T-helper 1 cell (primary cell): ENCODE measurements around the gene CTTN.
A peak's percentile ranks its signal among the peaks of the same experiment; 100 is the strongest.
"Not testable (repeated sequence)": the region's sequence is repeated elsewhere in the genome, so short reads cannot be mapped to it uniquely, and the experiment has no call there.

Experiments
- DNase-seq, 5 donors: peaks; one replicate each; pipeline ENCODE4 v3.0.0-alpha.2; 2012 to 2020

The CTTN gene

GRCh38 chr11:70381872-70382861 is 16.2 kb upstream of the CTTN start:
- DNase-seq: no peak

GRCh38 chr11:70383664-70384565 is 14.4 kb upstream of the CTTN start:
- no peak for DNase-seq

DNA sequence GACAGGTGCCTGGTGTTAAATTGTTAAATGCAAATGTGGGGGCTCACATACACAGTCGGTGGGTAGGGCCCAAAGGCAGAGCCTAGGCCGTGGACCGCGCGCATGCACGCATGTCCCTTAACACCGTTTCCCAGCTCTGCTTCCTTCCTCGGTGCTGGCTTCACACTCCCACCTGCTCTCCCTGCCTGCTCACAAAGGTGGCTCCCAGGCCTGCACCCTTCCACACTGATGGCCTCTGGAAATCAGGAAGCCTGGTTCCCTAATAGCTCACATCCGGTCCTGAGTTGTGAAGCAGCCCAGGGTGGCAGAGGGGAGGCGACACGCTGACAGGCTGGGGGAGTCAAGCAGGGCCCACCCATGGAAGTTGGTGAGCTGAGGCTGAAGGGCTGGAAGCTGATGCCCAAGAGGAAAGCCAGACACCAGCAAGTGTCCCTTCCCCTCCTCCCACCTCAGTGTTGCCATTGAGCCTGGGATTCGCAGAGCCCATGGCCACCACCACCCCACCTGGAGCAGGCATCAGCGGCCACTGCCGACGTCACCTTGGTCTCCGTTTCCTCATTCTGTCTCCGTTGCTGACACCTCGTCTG is 13.7 kb upstream of the CTTN start:
- no peak for DNase-seq

DNA sequence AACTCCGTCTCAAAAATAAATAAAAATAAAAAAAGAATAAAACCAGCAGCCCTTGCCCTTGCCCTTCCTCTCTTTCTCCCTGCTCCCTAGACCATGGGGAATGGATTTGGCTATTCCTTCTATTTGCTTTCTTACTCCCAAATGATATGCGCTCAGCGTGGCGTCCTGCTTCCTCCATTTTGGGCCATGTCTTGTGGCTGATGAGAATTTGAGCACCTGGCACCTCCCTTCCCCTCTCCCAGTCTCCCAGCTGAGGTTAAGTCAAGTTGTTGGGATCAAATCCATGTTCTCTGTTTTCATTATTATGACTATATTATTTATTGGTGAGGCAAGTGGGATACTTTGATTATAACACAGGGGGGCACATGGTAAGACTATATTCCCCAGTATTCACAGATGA is 10.8 kb upstream of the CTTN start:
- DNase-seq: no peak

GRCh38 chr11:70389201-70389600 is 9.1 kb upstream of the CTTN start:
- no peak for DNase-seq

DNA sequence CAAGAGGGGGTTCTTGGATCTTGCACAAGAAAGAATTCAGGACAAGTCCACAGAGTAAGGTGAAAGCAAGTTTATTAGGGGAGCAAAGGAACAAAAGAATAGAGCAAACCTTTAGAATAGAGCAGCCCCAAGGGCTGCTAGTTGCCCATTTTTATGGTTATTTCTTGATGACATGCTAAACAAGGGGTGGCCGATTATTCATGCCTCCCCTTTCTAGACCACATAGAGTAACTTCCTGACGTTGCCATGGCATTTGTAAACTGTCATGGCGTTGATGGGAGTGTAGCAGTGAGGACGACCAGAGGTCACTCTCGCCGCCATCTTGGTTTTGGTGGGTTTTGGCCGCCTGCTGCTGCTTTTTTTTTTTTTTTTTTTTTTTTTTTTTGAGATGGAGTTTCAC is 7.4 kb upstream of the CTTN start:
- DNase-seq: not testable (repeated sequence)

DNA sequence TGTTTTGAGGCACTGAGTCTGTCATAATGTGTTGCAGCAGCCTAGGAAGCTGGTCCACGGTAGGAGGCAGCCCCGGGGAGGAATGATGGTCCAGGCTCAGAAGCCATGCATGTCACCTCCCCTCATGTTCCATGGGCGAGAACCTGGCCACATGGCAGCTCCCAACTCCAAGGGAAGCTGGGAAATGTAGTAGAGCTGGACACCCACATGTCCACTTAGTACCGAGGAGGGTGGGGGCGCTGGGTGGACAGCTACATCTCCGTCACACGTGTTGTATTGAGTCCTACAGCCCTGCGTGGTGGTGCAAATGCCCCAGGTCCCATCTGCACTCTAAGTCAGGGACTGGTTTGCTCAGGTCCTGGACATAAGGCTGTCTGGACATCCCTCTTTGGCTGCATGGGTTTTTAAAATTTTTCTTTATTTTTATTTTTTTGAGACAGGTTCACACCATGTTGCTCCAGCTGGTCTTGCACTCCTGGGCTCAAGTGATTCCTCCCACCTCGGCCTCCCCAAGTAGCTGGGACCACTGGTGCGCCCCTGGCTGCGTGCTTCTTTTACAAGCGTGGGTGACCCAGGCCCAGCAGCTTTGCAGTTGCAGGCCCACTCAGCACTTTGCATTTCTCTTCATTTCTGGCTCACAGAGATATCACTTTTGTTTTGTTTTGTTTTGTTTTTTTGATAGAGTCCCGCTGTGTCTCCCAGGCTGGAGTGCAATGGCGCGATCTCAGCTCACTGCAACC is 3.9 kb upstream of the CTTN start:
- no peak for DNase-seq

DNA sequence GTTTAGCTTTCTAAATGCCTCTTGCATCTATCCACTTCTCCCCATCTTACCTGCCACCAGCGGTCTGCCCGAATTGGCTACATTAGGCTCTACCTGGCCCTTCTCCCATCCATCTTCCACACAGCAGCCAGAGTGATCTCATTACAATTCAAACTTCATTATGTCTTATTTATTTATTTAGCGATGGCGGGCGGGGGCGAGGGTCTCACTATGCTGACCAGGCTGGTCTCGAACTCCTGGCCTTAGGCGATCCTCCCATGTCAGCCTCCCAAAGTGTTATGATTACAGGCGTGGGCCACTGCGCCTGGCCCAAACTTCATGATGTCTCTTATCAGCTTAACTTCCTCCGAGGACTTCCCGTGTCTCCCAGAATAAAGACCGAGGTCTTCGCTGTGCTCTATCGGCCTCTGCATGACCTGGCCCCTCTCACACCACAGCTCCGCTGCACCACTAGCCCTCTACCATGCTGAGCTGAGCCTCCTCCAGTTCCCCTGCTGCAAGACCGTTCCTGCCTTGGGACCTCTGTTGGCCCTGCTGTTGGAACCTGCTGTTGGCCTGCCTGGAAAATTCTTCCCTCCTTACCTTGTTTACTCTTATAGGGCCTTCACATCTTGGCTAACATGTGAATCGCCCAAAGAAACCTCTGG is 870 bp upstream of the CTTN start:
- DNase-seq: no peak

- DNase-seq: no peak
Measured at GRCh38 chr11:70398834-70399680, 728 bp downstream of the CTTN start.

- DNase-seq: no peak
Measured at GRCh38 chr11:70399681-70400112, 1.4 kb downstream of the CTTN start.

- DNase-seq: no peak
Measured at GRCh38 chr11:70400643-70401042, 2.3 kb downstream of the CTTN start.

DNA sequence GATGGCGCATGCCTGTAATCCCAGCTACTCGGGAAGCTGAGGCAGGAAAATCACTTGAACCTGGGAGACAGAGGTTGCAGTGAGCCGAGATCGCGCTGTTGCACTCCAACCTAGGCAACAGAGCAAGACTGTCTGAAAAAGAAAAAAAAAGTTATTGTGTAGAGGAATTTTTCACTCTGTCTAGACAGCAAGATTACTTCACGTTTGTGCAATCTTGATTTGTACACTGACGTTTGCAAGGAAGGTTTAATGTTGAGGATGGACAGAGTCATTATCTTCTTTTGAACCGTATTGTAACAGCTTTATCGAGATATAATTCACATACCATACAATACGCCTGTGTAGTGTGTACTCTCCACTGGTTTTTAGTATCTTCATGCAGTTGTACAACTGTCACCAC is 3.7 kb downstream of the CTTN start:
- no peak for DNase-seq

DNA sequence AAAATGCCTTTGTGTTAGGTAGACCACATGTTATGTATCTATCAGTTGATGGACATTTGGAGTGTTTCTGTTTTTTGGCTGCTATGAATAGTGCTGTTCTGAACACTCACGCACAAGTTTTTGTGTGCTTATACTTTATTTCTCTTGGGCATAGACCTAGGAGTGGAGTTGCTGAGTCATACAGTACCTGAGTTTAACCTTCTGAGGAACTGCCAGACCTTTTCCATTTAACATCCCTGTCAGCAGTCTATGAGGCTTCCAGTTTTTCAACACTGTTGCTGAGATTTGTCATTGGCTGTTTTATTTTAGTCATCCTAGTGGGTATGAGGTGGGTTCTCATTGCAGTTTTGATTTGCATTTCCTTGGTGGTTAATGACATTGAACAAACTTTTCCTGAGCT is 4.4 kb downstream of the CTTN start:
- no peak for DNase-seq

DNA sequence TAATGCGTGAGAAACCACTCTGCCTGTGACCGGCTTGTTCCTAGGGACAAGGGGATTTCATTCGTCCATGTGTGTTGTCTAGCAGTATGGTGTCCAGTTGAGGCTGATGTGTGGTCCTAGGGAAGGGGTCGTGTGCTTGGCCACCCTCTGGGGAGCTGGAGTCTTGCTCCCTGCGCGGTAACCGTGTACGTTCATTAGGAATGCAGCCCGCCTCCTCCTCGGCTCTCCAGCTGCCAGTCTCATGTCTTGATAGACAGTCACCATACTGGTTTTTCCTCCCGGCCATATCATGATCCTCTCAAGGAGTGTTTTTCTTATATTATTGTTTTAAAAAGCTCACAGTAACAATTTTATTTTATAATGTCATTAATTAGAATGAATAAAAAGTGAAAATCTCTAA is 5.9 kb downstream of the CTTN start:
- no peak for DNase-seq

DNA sequence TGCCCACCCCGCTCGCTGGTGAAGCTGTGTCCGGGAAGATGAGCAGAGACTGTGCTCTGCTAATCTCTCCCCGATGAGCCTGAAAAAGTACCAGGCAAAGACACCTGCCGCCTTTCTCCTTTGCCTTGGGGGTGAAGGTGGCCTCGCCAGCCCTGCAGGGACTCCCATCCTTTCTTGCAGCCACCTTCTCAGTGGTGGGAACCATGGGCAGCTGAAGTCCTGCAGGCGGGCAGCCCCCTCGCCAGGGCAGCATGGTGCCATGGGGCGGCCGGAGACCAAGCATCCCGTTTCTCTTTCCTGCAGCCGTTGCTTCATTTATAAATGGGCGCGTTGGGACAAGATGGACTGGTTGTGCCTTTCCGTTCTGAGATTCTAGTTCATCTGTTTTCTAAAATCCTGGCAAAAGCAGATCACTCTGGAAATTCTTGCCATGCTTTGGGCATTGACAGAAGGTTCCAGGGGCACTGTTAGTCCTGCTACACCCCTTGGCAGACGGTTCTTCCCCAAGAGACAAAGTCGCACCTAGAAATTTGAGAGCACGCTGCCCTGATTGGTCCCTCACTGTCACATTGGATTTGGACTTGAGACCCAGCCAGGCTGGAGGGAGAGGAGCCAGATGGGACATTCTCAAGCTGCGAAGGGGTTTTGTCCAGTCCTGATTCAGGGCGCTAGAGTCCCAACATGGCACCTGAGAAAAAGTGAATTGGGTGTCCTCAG is 7.5 kb downstream of the CTTN start:
- DNase-seq: no peak

GRCh38 chr11:70407121-70407520 is 8.8 kb downstream of the CTTN start:
- DNase-seq: no peak

DNA sequence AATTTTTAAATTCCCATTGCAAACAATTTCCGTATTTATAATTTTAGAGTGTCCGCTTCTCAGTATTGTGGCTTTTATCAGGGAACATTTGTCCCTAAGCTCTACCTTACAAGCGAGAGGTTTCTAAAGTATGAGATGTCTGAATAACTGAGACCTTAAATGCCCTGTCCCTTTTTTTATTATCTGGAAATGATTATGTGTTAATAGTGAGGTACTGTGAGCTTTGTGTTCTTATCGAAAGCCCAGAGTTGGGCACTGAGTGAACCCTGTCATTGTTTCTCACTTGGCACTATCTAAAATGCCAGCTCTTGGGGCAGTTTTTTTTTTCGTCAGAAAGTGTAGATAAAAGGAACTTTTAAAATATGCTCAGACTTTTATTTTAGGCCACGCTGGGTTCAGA is 9.5 kb downstream of the CTTN start:
- DNase-seq: no peak

GRCh38 chr11:70408326-70408725 is 10.0 kb downstream of the CTTN start:
- peak in 1 of 5 donors; percentile 27 for DNase-seq

GRCh38 chr11:70409437-70409836 is 11.1 kb downstream of the CTTN start:
- DNase-seq: no peak

DNA sequence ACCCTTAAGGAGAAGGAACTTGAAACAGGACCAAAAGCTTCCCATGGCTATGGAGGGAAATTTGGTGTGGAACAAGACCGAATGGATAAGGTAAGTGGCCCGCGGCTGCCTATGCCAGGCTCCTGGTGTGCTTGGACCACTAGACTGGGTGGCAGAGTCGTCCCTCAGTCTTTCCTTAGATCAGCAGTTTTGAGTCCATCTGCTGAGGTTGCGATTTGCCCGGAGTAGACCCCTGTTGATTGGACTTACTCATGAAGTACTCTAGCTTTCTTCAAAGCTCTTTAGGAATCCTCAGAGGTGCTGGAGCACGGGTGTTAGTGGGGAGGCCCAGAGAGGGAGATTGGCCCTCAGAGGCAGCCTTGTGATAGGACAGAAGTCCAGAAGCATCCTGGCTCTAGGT is 11.5 kb downstream of the CTTN start:
- DNase-seq: no peak
